H9 (cell line): Measurements from ENCODE around the gene MAPK13. TPM values are rescaled to one million over a fixed set of nuclear protein-coding genes. Genes with fewer than 3 reads are reported as not detected.

Experiments used
- DNase-seq: peaks from one replicate; pipeline ENCODE4 v3.0.0-alpha.2; 2017
- H2AFZ ChIP-seq: one replicate; pipeline ENCODE4 v1.6.1; 2013; ENCODE audit warnings: mild to moderate bottlenecking, low read length, control low read depth, moderate library complexity
- H2AK5ac ChIP-seq: 2 replicates; pipeline ENCODE4 v1.6.1; 2013; ENCODE audit warnings: low read length, control low read depth, mixed read lengths; ENCODE audit not compliant: insufficient read length
- H2BK120ac ChIP-seq: one replicate; pipeline ENCODE4 v1.6.1; 2013; ENCODE audit warnings: low read depth, mild to moderate bottlenecking, low read length, control low read depth, inconsistent platforms; ENCODE audit not compliant: poor library complexity, severe bottlenecking
- H2BK12ac ChIP-seq: 2 replicates; pipeline ENCODE4 v1.6.1; 2013; ENCODE audit warnings: low read length, control low read depth, mixed read lengths, low read depth; ENCODE audit not compliant: insufficient read length
- H2BK15ac ChIP-seq: 2 replicates; pipeline ENCODE4 v1.6.1; 2013; ENCODE audit warnings: low read depth, low read length, control low read depth
- H2BK20ac ChIP-seq: one replicate; pipeline ENCODE4 v1.6.1; 2013; ENCODE audit warnings: low read depth, mild to moderate bottlenecking, low read length, control low read depth, inconsistent platforms; ENCODE audit not compliant: poor library complexity, severe bottlenecking
- H2BK5ac ChIP-seq: 2 replicates; pipeline ENCODE4 v1.6.1; 2013; ENCODE audit warnings: low read length, control low read depth, mixed read lengths; ENCODE audit not compliant: insufficient read length
- H3K14ac ChIP-seq: 2 replicates; pipeline ENCODE4 v1.6.1; 2013; ENCODE audit warnings: low read length, control low read depth; ENCODE audit not compliant: insufficient read depth
- H3K18ac ChIP-seq: 2 replicates; pipeline ENCODE4 v1.6.1; 2013; ENCODE audit warnings: low read depth, mild to moderate bottlenecking, mixed read lengths, low read length, control low read depth; ENCODE audit not compliant: insufficient read length
- H3K23ac ChIP-seq: 2 replicates; pipeline ENCODE4 v1.6.1; 2013; ENCODE audit warnings: low read length, control low read depth, mixed read lengths, low read depth; ENCODE audit not compliant: insufficient read length
- H3K23me2 ChIP-seq: 2 replicates; pipeline ENCODE4 v1.6.1; 2013; ENCODE audit warnings: low read depth, mild to moderate bottlenecking, mixed read lengths, low read length, control low read depth; ENCODE audit not compliant: insufficient read length, poor library complexity, severe bottlenecking
- H3K27ac ChIP-seq: 2 replicates; pipeline ENCODE4 v1.5.1; 2013; ENCODE audit warnings: low read length, control low read depth, mixed read lengths, low read depth; ENCODE audit not compliant: insufficient read length
- H3K27me3 ChIP-seq: 2 replicates; pipeline ENCODE4 v1.6.1; 2013; ENCODE audit warnings: low read length, control low read depth, inconsistent platforms; ENCODE audit not compliant: insufficient read depth
- H3K4ac ChIP-seq: 2 replicates; pipeline ENCODE4 v1.6.1; 2013; ENCODE audit warnings: low read depth, mild to moderate bottlenecking, control low read depth, inconsistent platforms, low read length, moderate library complexity
- H3K4me1 ChIP-seq: 2 replicates; pipeline ENCODE4 v1.6.1; 2013; ENCODE audit warnings: low read length, control low read depth, inconsistent platforms; ENCODE audit not compliant: insufficient read depth
- H3K4me2 ChIP-seq: 2 replicates; pipeline ENCODE4 v1.6.1; 2013; ENCODE audit warnings: low read length, control low read depth, mixed read lengths; ENCODE audit not compliant: insufficient read length, insufficient read depth
- H3K56ac ChIP-seq: 2 replicates; pipeline ENCODE4 v1.6.1; 2013; ENCODE audit warnings: low read depth, mild to moderate bottlenecking, mixed read lengths, low read length, control low read depth; ENCODE audit not compliant: insufficient read length
- H3K79me1 ChIP-seq: 2 replicates; pipeline ENCODE4 v1.6.1; 2013; ENCODE audit warnings: low read depth, mild to moderate bottlenecking, moderate library complexity, low read length, control low read depth, inconsistent platforms; ENCODE audit not compliant: insufficient read depth, poor library complexity, severe bottlenecking
- H3K79me2 ChIP-seq: 2 replicates; pipeline ENCODE4 v1.6.1; 2013; ENCODE audit warnings: low read length, control low read depth, inconsistent platforms; ENCODE audit not compliant: insufficient read depth
- H3K9ac ChIP-seq: 2 replicates; pipeline ENCODE4 v1.6.1; 2013; ENCODE audit warnings: low read length, control low read depth, mixed read lengths; ENCODE audit not compliant: insufficient read length; ENCODE audit errors: extremely low read depth
- H3K9me3 ChIP-seq: one replicate; pipeline ENCODE4 v1.6.1; 2013; ENCODE audit warnings: low read depth, low read length, inconsistent platforms; ENCODE audit not compliant: control insufficient read depth
- H3T11ph ChIP-seq: one replicate; pipeline ENCODE4 v1.6.1; 2013; ENCODE audit warnings: mild to moderate bottlenecking, low read length, control low read depth, inconsistent platforms
- H4K20me1 ChIP-seq: one replicate; pipeline ENCODE4 v1.6.1; 2013; ENCODE audit not compliant: control insufficient read depth, insufficient read length, insufficient read depth
- H4K5ac ChIP-seq: 2 replicates; pipeline ENCODE4 v1.6.1; 2013; ENCODE audit warnings: low read depth, mild to moderate bottlenecking, mixed read lengths, low read length, control low read depth; ENCODE audit not compliant: insufficient read length
- H4K8ac ChIP-seq: replicated peaks from 2 replicates; pipeline ENCODE4 v1.6.1; 2013; ENCODE audit warnings: low read length, control low read depth, mixed read lengths, low read depth; ENCODE audit not compliant: insufficient read length
- H4K91ac ChIP-seq: 2 replicates; pipeline ENCODE4 v1.6.1; 2013; ENCODE audit warnings: low read depth, mild to moderate bottlenecking, moderate library complexity, mixed read lengths, low read length, control low read depth; ENCODE audit not compliant: insufficient read length
- H3K27ac Mint-ChIP-seq, 3 experiments: 2 replicates in 2 of 3; 3 replicates in 1 of 3; pipeline ENCODE4 v1.8.0; 2020 to 2021; ENCODE audit warnings: mixed read lengths in 3 of 3, mild to moderate bottlenecking in 1 of 3, moderate library complexity in 1 of 3
- H3K27me3 Mint-ChIP-seq: 2 replicates; pipeline ENCODE4 v1.8.0; 2021; ENCODE audit warnings: low read depth, mild to moderate bottlenecking, moderate library complexity, mixed read lengths
- H3K36me3 Mint-ChIP-seq, 3 experiments: 2 replicates in 2 of 3; 3 replicates in 1 of 3; pipeline ENCODE4 v1.8.0; 2020 to 2021; ENCODE audit warnings: low read depth in 3 of 3, mixed read lengths in 3 of 3; ENCODE audit not compliant: insufficient read depth in 1 of 3
- H3K4me1 Mint-ChIP-seq, 2 experiments: 2 replicates each; pipeline ENCODE4 v1.8.0; 2020; ENCODE audit warnings: mixed read lengths in 2 of 2
- H3K4me3 Mint-ChIP-seq, 2 experiments: 2 replicates in 1 of 2; 3 replicates in 1 of 2; pipeline ENCODE4 v1.8.0; 2020 to 2021; ENCODE audit warnings: mild to moderate bottlenecking in 2 of 2, mixed read lengths in 2 of 2, moderate library complexity in 1 of 2
- H3K9me3 Mint-ChIP-seq, 2 experiments: 2 replicates in 1 of 2; 3 replicates in 1 of 2; pipeline ENCODE4 v1.8.0; 2020; ENCODE audit warnings: mild to moderate bottlenecking in 2 of 2, mixed read lengths in 2 of 2, moderate library complexity in 1 of 2
- CTCF ChIP-seq: fragments of 200-600 bp; sonication (generic); conservative IDR thresholded peaks from 3 replicates; pipeline ENCODE4 v1.8.0; 2021; ENCODE audit warnings: antibody characterized with exemption, mild to moderate bottlenecking
- WGBS: extraction: QIAGEN DNeasy Blood & Tissue Kit; methylation state at CpG from one replicate; pipeline ENCODE4 v1.1.7; 2013; ENCODE audit warnings: missing lambda C conversion rate, low lambda C conversion rate, mixed read lengths; ENCODE audit not compliant: insufficient read length; ENCODE audit errors: extremely low coverage; 5-methylcytosine and 5-hydroxymethylcytosine counted together
- total RNA-seq: library from RNA; stranded (reverse); gene quantifications from 2 replicates; pipeline ENCODE4 v1.2.1, GENCODE V29; 2021

MAPK13 gene
- total RNA-seq, 1 experiment from 2014 or later, result 18.9 TPM

DNA sequence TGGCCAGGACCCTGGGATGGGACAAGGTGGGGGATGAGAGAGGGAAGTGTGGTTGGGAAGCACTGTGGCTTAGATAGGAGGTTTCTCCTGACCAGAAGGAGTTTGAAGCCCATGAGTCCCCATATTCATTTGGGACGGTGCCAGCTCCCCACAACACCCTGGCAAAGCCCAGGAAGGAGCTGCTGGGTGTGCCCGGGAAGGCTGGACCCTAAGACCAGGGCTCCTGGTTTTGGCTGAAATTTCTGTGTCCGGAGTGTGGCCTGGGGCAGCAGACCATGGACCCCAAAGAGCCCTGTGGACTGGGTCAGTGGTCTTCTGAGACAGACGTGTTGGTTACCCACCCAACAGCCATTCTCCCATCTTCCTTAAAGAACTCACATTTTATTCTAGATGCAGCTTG lies 15.2 kb downstream of the MAPK13 start:
- H2AK5ac ChIP-seq, result no peak overlapping the region
- H2BK5ac ChIP-seq, result no peak overlapping the region
- H3K4ac ChIP-seq, result no peak overlapping the region
- H3K14ac ChIP-seq, result no peak overlapping the region
- Mint-ChIP-seq H3K27ac (no peak overlapping the region), H3K27me3 (peaks cover 3% of the 10 kb centered on the region), H3K4me1 (peaks cover 13 to 22% of the 10 kb centered on the region in 2 experiments), H3K9me3 (peaks cover 7 to 8% of the 10 kb centered on the region in 2 experiments), H3K36me3 (peaks cover 2 to 5% (median 4%) of the 10 kb centered on the region in 3 experiments; a peak in 3 of 7 replicates), H3K4me3 (no peak overlapping the region)
- H2BK15ac ChIP-seq, result no peak overlapping the region
- no peak for TF ChIP-seq CTCF
- no peaks in the 10 kb centered on the region for H3K23me2 ChIP-seq
- no peaks in the 10 kb centered on the region for H3K79me1 ChIP-seq
- H3K27me3 ChIP-seq, result no peaks in the 10 kb centered on the region
- no peak overlapping the region for H3K4me2 ChIP-seq
- no peak overlapping the region for H2BK12ac ChIP-seq
- no peak overlapping the region for H3K56ac ChIP-seq
- H3K9ac ChIP-seq, result no peak overlapping the region
- H4K20me1 ChIP-seq, result no peaks in the 10 kb centered on the region
- H3K4me1 ChIP-seq, result no peaks in the 10 kb centered on the region
- H2BK120ac ChIP-seq, result no peak overlapping the region
- no CpG with 5 or more reads among the region's 4 CpGs for WGBS
- no peak overlapping the region for H4K91ac ChIP-seq
- no peak overlapping the region for H3K18ac ChIP-seq
- no peak overlapping the region for H2BK20ac ChIP-seq
- DNase-seq, result no peak
- no peaks in the 10 kb centered on the region for H3K79me2 ChIP-seq
- H3K9me3 ChIP-seq, result no peaks in the 10 kb centered on the region
- no peak overlapping the region for H3K27ac ChIP-seq
- no peak overlapping the region for H2AFZ ChIP-seq
- no peak overlapping the region for H3T11ph ChIP-seq
- no peak overlapping the region for H4K8ac ChIP-seq
- H3K23ac ChIP-seq, result no peak overlapping the region
- no peak overlapping the region for H4K5ac ChIP-seq
